GM23248 (cell line): ENCODE data around the gene KEL.

Experiments used
- EZH2 ChIP-seq: fragments of 200-600 bp; sonication (generic); IDR thresholded peaks from 2 replicates; pipeline ENCODE4 v1.6.1; 2018; ENCODE audit warnings: antibody characterized with exemption, mild to moderate bottlenecking; ENCODE audit not compliant: insufficient read depth, poor library complexity, severe bottlenecking
- EZH2phosphoT487 ChIP-seq: fragments of 200-600 bp; sonication (generic); IDR thresholded peaks from 2 replicates; pipeline ENCODE4 v1.6.1; 2018; ENCODE audit warnings: antibody characterized with exemption, moderate library complexity, mild to moderate bottlenecking, low read depth; ENCODE audit not compliant: insufficient read depth

- TF ChIP-seq EZH2 (no peak), EZH2phosphoT487 (no peak)
Measured at GRCh38 chr7:142923391-142923790, 38.8 kb downstream of the KEL start.
